HCT116 (cell line): ENCODE data around the gene PAK1.

Experiments used
- ATF3 ChIP-seq: IDR thresholded peaks from 2 replicates; pipeline ENCODE4 v1.6.1; 2012
- CBX3 ChIP-seq: IDR thresholded peaks from 2 replicates; pipeline ENCODE4 v1.6.1; 2012; ENCODE audit warnings: low read depth
- CTCF ChIP-seq, 3 experiments: fragments of 200-600 bp in 1 of 3; sonication (generic) in 1 of 3; IDR thresholded peaks in 2 of 3; conservative IDR thresholded peaks in 1 of 3; 2 replicates each; pipeline ENCODE4 v1.5.1; 2012 to 2017; ENCODE audit warnings: low read depth in 2 of 3, low read length in 2 of 3, antibody characterized with exemption in 1 of 3, borderline replicate concordance in 1 of 3, control low read depth in 1 of 3, mild to moderate bottlenecking in 1 of 3, mixed read lengths in 1 of 3, mixed run types in 1 of 3, moderate library complexity in 1 of 3; ENCODE audit not compliant: insufficient read depth in 1 of 3
- EZH2 ChIP-seq: fragments of 200-600 bp; sonication (generic); IDR thresholded peaks from 2 replicates; pipeline ENCODE4 v1.6.1; 2017; ENCODE audit warnings: antibody characterized with exemption, mixed run types
- EZH2phosphoT487 ChIP-seq: fragments of 200-600 bp; IDR thresholded peaks from 2 replicates; pipeline ENCODE4 v1.6.1; 2018; ENCODE audit warnings: antibody characterized with exemption, borderline replicate concordance
- POLR2AphosphoS5 ChIP-seq: IDR thresholded peaks from 2 replicates; pipeline ENCODE4 v1.6.1; 2011; ENCODE audit warnings: mild to moderate bottlenecking, low read depth, low read length, moderate library complexity
- REST ChIP-seq: IDR thresholded peaks from 2 replicates; pipeline ENCODE4 v1.6.1; 2012; ENCODE audit warnings: low read depth
- SIN3A ChIP-seq: IDR thresholded peaks from 2 replicates; pipeline ENCODE4 v1.6.1; 2012; ENCODE audit warnings: low read depth
- SRF ChIP-seq: IDR thresholded peaks from 2 replicates; pipeline ENCODE4 v1.6.1; 2012; ENCODE audit warnings: low read depth
- TCF7L2 ChIP-seq: IDR thresholded peaks from 2 replicates; pipeline ENCODE4 v1.7.0; 2011; ENCODE audit warnings: borderline replicate concordance, inconsistent platforms; ENCODE audit not compliant: insufficient read depth, insufficient read length; ENCODE audit errors: extremely low read depth
- YY1 ChIP-seq: IDR thresholded peaks from 2 replicates; pipeline ENCODE4 v1.6.1; 2011; ENCODE audit warnings: low read length, low read depth, moderate library complexity, mild to moderate bottlenecking; ENCODE audit not compliant: insufficient replicate concordance; ENCODE audit errors: extremely low read depth
- ZFX ChIP-seq: fragments of 450-650 bp; IDR thresholded peaks from 2 replicates; pipeline ENCODE4 v1.6.1; 2017

GRCh38 chr11:77416357-77416756 is 57.5 kb downstream of the PAK1 start:
- TF ChIP-seq CTCF (IDR thresholded peaks at IDR 0.05 in 2 of 3, conservative IDR thresholded peaks at IDR 0.05 in 1 of 3; ENCODE audit: borderline replicate concordance in 1 of 3, insufficient read depth in 1 of 3, low read depth in 2 of 3, low read length in 2 of 3), result no peak
- TF ChIP-seq YY1, result no peak
- TF ChIP-seq EZH2, result no peak
- no peak for TF ChIP-seq SIN3A
- TF ChIP-seq ZFX, result no peak
- TF ChIP-seq REST, result no peak
- TF ChIP-seq ATF3, result no peak
- no peak for TF ChIP-seq SRF
- TF ChIP-seq CBX3, result no peak
- TF ChIP-seq TCF7L2, result no peak
- TF ChIP-seq POLR2AphosphoS5, result no peak
- no peak for TF ChIP-seq EZH2phosphoT487
